Stimulated activated CD8-positive, alpha-beta memory T cell treated with anti-CD3 and anti-CD28 coated beads, Interleukin-2, amount 100 ng/mL, for 48 hours (primary cell): Measurements from ENCODE around the gene HYI.

Experiments
- DNase-seq, 2 donors: peaks; one replicate each; pipeline ENCODE4 v3.0.0-alpha.2; 2020; ENCODE audit warnings: low read depth in 2 of 2

Gene HYI

DNA sequence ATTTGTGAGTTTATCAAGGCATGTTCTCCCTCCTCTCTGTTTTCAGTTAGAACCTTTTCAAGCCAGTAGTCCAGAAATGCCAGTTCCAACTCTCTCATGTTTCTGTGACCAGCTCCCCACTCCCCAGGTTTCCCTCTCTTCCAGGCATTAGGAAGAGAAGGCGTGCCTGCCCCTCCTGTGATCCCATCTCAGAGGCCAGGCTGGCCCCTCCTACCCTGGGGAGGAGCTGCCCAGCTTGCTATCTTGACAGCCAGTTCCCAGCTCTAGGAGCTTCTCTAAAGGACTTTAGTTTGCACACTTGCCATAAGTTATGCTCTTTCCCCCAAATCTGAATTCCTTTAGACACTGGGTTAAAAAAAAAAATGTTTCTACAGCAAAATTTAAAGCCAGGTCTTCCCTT, 8.9 kb downstream of the HYI start:
- no peak for DNase-seq

DNA sequence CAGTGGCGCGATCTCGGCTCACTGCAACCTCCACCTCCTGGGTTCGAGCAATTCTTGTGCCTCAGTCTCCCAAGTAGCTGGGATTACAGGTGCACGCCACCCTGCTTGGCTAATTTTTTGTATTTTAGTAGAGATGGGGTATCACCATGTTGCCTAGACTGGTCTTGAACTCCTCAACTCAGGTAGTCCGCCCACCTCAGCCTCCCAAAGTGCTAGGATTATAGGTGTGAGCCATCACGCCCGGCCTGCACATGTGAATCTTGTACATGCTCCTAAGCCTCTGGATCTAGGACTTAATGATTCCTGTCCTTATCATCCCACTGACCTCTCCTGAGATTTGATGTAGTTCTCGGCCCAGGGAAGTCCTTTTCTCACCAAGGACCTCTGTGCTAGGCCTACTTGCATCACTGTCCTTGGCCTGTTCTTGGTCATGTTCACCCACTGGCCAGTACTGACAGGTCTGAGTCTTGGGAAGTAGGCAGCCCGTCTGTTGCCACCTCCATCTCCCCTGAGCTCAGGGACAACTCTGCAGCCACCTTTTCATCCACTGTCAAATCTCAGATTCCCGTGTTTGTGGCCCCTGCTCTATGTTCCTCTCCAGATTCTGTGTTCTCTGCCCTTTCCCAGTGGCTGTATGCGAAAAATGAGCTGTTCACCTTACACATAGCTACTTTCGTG, 9.4 kb downstream of the HYI start:
- DNase-seq = no peak

DNA sequence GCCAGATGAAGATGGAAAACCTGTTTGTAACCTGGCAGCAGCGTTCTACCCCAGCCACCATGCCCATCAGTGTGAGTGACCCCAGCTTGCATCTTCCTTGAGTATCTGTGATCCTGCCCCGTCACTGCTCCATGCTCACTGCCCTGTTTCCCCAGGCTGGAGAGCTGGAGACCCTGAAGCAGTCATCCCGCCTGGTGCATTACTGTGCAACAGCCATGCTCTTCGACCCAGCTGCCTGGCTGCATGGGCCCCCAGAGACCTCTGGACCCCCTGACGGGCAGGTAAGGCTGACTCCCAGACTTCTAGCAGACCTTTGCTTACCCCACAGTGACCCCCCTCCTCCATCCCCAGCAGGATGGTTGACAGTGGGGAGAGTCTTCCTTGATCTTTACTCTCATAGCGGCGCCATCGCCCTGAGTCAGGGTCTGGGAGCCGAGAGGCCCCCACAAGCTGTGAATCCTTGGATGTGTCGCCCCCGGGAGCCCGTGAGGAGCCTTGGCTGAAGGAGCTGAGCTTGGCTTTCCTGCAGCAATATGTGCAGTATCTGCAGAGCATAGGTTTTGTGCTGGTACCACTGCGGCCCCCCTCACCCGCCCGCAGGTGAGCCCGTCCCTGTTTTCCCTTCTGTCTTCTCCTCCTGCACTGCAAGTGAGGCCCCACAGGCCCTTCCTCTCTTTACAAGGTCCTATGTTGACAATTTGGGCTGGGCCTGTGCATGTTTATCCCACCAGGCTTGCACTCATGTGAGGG, 10.4 kb downstream of the HYI start:
- no peak for DNase-seq

DNA sequence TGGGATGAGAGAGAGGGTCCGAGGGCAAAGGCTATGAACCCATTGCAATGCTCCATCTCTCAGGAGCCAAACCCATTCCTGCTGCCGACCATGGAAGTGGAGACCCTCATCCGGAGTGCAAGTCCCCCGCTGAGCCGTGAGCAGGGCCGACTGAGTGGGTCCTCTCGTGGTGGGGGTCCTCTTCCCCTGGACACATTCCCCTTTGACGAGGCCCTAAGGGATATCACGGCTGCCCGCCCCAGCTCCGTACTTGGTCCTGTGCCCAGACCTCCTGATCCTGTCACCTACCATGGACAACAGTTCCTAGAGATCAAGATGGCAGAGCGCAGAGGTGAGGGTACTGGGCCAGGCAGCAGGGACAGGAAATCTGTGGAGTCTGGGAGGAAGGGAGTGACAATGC, 11.0 kb downstream of the HYI start:
- no peak for DNase-seq

DNA sequence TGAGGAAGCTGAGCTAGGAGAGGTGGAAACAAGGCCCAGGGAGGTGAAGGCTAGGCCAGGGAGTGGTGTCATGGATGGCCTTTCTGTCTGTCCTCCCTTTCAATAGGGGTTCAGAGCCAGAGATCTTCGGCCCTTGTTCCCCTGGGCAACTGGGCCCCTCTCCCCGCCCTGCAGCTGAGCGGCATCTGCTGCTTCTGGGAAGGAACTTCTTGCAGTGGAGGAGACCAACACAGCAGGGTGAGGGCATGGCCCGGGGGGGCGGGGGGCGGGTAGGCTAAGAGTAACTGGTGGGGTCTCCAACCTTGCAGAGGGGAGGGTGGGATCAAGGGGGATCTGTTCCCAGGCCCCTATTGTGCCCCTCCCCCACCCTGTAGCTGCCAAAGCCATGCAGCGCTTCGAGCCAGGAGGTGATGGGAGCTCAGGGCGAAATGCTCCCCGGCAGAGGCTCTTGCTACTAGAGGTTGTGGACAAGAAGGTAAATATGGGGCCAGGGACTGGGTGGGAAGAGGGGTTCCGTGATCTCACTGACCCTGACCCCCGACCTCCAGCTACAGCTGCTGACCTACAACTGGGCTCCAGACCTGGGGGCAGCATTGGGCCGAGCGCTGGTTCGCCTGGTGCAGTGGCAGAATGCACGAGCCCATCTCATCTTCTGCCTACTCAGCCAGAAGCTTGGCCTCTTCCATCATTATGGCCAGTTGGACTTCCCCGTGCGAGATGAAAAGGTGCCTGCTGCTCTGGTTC, 11.7 kb downstream of the HYI start:
- no peak for DNase-seq

DNA sequence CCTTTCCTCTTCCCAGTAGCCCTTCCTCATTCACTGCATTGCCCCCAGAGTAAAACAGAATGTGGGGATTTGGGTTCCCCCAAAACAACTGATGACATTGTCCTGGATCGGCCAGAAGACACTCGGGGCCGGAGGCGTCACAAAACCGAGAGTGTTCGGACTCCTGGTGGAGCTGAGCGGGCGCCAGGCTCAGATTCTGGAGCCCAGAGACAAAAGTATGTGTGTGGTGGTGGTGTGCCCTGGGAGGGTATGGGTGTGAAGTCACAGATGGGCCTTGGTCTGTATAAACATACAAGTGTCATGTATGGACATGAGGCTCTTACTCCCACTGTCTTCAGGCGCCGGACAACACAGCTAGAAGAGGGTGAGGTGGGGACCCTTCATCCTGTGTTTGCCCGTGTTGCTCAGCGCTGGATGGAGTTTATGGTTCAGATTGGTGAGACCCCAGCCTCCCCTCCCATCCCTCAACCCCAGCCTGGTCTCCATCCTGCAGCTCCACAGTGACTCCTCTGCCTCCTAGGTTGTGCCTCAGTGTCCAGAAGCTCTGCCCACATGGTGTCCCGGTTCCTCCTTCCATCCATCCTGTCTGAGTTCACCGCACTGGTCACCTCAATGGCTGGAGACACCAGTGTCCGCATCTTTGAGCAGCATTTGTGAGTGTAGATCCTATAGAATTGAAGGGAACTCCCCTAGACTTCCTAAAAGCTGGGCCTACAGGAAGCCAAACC, 12.4 kb downstream of the HYI start:
- DNase-seq = no peak

DNA sequence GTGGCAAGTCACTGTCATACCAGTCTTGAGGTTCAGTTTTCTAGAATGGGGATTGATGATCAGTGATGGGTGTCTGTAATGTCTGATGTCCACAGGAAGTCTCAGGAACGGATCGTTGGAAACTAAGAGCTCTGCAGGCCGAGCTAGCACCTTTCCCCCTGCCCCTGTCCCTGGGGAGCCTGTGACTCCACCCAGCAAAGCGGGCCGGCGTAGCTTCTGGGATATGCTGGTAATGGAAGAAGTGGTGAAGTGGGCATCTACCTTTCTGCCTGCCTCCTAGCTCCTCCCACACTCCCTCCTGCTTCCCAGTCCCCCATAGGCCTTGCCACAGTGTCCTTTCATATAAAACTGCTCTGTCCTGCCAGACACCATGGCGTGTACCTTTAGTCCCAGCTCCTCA, 13.4 kb downstream of the HYI start:
- no peak for DNase-seq

DNA sequence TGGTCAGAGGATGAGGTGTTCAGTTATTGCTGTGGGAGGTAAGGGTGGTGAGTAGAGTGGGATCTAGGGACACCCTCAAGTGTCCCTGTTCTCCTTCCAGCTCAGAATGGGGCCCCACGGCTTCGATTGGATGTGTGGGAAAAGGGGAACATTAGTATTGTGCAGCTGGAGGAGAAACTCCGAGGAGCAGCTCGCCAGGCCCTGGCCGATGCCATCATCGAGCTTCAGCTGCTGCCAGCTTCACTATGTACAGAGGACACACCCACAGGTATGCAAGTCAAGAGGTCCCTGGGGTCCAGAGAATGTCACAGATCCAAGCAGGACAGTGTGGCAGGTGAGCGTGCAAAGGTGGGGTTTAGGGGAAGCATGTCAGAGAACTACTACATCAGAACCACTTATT, 13.9 kb downstream of the HYI start:
- no peak for DNase-seq

DNA sequence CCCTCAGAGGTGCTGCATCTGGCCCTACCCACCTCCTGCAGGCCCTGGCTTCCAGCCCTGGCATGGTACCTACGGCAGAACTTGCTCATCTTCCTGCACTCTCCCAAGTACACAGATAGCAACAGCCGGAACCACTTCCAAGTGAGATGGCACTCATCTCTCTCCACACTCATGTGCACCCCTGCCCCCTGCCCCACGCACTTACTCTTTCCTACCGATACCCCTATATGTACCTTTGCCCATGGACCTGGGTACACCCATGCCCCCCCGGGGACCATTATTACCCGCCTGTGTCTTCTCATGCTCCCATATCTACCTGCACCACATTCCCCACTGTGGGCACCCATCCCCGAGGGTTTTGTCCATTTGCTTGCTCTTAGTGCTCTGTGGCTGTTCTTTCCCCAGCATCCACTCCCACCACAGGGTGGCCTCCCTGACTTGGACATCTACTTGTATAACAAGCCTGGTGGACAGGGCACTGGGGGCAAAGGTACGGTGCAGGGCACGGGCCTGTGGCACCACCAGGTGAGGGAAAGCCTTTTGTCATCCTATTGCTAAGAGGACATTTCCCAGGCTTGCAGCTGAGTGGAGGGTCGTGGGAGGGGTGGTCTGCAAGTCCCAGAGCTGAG, 14.7 kb downstream of the HYI start:
- DNase-seq = no peak

DNA sequence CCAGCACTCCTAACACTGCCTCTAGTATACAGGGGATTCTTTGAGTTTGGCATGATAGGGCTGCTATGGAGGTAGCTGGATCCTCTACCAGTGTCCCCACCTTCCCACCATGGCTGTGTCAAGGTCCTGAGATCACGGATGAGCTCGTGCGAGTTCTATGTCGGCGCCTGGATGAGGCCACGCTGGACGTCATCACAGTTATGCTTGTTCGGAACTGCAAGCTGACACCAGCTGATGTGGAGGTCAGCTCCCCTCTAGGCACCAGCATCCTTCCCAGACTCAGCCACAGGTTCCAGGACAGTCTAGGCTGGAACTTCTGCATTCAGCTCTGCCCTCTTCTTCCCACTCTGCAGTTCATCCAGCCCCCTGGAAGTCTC, 15.2 kb downstream of the HYI start:
- no peak for DNase-seq

DNA sequence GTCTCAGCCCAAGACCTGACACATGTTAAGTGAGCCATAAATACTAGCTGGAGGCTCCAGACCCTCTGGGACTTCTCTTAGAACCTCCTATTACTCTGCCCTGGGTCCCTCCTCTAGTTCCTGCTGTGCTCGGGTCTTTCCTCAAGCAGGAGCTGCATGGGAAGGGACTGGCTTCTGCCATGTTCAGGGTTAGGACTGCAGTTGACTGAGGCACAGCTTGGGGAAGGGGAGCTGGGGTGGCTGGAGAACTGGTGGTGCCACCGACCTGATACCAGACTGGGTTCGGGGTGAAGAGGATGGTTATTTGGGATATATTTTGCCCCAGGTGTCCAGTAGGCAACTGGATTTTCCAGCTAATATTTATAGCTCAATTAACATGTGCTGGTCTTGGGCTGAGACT, 15.7 kb downstream of the HYI start:
- no peak for DNase-seq

DNA sequence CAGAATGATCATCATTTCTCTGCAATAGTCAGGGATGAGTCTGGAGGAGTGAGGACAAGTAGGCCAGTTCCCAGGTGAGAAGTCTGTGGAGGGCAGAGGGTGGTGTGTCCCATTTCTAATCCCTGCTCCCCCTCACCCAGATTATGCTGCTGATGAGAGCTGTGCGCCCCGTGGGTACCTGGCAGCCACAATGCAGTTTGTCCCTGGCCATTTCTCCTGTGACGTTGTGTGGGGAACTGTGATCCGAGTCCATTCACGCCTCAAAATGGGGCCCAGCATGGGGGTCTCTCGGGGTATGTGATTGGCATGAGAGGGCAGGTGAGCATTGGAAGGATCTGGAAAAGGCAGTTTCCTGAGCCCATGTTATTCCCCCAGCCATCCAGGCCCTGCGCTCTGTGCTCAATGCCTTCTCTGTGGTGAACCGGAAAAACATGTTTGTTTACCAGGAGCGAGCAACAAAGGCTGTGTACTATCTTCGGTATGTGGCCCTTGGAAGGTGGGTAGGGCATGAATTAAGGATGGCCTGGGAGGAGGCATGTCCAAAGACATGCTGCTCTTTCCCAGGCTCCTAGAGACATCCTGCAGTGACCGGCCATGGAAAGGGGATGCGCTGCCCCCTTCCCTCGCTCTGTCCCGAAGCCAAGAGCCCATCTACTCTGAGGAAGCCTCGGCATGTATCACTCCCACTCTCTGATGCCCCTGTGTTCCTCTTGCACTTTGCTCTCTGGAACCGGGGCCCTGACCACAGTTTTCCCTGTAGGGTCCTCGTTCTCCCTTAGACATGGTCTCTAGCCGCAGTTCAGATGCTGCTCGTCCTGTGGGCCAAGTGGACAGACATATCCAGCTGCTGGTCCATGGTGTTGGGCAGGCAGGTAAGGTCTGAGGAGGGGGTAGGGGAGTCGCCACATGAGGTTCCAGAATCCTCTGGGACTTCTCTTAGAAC, 16.4 kb downstream of the HYI start:
- no peak for DNase-seq

DNA sequence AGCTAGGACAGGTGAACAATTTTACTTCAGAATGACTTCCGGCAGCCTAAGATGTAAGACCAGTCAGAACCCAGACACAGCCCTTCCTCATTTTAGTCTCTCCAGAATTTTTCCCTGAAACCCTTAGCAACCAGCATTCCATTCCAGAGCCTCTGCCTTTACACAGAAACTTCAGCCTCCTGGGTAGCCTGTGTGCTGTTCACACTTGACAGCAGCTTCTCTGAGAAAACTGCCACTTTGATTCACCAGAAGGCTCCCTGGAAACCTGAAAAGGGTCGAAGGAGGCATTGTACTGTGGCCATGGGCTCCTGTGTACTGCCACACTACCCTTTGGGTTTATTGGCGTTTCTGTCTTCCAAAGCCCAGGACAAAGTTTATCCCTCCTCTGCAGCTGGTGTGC, 17.4 kb downstream of the HYI start:
- DNase-seq = no peak

DNA sequence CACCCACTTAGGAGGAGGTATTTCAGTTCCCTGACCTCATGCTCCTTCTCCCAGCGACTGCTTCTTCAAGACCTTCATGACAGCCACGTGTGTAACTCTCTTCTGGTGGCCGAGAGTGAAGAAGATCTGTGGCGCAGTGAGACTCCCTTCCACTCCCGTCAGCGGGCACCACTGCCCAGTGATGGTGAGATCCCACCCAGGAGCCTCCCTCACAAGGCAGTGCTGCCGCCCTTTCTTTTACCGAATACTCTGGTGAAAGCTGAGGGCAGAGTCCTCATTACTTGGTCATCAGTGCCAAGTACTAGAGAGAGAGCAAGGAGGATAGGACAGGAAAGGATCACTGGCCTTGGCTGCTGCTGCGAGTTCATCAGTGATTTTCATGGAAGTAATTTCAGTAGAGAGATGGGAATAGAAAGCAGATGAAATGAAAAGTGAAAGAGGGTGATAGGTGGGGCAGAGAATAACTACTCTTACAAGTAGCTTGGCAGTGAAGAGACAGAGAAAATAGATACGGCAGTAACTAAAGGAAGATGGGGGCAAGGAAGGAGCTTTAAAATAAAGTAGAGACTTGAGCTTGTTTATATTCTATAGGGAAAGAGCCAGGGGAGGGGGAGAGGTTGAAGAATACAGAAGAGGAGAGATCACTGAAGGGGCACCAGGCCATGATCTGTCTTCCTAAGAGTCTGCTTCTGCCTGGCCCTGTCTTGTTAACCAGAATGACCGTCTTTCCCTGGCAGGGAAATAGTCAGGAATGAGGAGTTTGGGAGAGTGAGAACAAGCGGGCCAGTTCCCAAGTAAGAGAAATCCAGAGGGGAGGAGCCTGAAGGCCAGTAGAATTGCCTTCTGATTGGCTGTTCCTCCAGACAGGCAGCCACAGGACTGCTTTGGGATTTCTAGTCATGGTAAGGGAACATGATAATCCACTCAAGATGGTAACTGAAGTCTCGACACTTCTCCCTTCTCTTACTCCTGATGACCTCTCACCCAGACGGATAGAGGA, 18.3 kb downstream of the HYI start:
- no peak for DNase-seq

DNA sequence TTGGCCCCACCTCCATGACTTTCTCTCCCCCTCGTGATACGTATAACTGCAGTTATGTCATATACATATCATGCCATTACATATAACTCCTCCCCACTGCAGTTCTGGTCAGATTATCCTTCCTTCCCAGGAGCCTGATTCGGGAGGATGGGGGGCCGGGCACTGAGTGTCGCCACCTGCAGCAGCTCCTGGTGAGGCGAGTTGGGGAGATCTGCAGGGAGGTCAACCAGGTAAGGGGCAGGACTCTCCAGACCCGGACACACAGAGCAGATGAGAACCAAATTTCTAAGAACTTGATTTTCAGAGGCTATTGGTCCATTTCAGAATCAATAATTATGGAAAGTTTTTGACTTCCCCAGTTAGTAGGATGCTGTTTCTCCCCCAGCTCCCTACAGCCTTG, 19.5 kb downstream of the HYI start:
- no peak for DNase-seq

DNA sequence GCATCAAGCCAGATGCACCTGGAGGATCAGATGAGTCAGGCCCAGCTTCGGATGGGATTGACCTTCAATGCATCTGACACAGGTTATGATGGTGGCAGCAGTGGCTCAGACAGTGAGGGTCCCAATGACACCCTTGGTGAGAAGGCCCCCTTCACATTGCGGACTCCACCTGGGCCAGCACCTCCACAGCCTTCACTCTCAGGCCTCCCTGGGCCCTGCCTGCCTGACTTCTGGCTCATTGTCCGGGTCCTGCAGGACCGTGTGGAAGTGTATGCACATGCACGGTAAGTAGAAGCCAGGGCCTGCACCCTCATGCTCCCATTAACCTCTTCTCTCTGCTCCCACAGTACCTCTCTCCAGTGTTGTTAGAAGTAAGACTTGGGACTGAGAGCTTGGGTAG, 20.8 kb downstream of the HYI start:
- DNase-seq = no peak

DNA sequence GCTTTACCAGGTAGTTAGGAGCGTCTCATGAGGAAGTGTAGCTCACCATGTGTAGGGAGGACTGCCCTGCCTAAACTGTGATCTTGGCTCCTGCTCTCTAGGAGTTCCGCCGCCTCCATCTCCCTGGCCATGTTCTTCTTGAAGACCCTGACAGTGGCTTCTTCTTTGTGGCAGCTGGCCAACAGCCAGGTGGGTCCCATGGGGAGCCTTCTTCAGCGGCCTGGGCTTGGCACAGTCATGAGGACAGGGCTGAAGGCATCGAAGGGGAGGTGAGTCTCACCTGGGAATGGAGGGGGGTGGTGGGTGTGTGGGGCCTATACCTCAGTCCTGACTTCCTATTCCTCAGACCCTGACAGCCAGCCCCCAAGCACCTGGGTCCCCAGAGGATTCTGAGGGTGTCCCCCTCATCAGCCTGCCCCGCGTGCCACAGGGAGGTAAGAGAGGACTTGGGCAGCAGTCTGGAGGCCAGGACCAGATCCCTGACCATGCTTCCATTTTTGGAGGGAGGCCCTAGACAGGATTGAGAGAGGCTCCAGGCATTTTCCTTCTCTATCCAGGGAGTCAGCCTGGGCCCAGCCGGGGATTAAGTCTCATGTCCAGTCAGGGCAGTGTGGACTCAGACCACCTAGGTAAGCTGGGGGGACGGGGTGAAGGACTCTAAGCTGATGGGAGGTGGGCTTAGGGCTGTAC, 21.4 kb downstream of the HYI start:
- DNase-seq = no peak

DNA sequence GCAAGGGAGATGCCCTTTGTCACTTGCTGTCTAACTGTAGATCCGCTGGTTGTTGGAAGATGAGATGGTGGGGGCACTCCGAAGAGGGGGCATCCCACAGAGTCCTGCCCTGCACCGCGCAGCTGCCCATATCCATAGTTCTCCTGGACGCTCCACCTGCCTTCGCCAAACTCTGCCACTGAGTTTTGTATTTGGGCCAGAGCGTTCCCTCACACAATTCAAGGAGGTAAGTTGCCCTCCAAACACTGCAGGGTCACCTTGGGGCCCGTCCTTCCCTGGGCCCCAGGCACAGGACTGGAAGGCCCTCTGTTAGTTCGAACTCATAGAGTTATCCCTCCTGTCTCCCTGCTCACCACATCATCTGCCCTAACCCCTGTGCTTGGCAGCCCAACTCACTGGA, 22.1 kb downstream of the HYI start:
- DNase-seq = no peak

DNA sequence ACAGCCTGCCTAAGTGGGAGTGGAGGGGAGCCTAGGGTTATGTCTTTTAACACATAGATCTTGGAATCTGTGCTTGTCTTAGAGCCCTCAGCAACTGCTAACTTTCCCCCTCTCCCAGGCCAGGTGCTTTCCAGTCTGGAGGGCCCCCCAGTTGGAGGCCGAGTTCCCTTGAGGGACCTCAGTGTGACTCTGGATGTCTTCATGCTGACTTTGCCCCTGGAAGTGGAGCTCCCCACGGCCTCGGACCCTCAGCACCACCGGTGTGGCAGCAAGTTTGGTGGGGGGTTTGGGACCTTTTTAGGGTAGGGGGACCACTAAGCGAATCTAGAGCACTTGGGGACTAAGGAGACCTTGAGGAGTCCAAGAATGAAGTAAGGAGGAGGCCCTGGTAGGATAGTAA, 22.9 kb downstream of the HYI start:
- DNase-seq = no peak
